HG02885 (cell line): ENCODE results near the gene CRB2.

Experiments
- ATAC-seq: cut with Tn5 transposase; IDR thresholded peaks from one replicate; pipeline ENCODE4 v1.9.1; 2021; ENCODE audit warnings: mild to moderate bottlenecking; ENCODE audit not compliant: unreplicated experiment, poor library complexity

The CRB2 gene

DNA sequence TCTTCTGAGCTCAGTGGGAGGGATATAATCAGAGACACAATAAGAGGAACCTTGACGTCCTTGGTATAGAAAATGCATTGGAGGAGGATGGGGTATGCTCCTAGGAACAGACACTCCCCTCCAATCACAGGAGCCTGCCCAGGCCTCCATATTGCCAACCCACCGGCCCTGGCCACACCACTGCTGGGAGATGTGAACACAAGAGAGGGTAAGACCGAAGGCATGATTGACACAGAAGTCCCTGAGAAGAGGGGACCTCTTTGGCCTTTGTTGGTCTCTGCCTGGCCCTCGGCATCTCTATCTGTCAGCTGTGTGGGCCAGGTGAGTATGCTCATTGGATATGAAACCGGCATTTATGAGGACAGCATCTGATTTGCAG lies 62.0 kb downstream of the CRB2 start:
- no peak for ATAC-seq

DNA sequence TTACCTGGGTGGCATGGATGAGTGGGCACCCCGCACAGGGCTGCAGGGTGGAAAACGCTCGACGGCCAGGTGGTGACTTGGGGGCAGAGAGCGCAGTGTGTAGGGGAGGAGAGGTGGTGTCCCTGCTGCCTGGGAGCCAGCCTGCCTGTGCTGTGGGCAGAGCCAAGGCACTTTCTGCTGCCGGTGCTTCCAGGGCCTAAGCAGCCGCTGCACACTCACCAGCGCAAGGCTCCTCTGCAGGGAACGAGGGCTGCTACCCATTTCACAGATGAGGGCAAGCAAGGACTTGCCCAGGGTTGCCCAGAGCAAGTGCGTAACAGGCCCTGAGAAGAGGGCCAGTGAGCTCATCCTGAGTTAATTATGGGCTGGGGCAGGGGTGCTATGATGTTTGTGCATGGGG lies 62.5 kb downstream of the CRB2 start:
- ATAC-seq, result no peak

DNA sequence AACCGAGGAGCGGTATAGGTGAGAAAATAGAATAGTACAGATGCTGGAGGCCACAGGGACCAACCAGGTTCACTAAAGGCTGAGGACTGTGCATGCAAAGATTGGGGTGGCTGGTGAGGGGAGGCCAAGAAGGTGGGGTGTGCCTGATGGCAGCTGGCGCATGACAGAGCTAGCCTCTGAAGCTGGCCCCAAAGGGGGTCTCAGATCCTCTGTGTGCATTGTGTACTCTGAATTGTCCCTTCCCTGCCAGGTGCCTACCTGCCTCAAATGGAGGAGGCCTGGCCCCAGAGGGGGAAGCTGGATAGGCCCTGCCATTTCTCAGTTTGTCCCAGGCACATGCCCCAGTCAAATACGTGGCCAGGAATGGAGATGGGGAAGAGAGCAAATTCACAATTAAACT lies 63.1 kb downstream of the CRB2 start:
- no peak for ATAC-seq

DNA sequence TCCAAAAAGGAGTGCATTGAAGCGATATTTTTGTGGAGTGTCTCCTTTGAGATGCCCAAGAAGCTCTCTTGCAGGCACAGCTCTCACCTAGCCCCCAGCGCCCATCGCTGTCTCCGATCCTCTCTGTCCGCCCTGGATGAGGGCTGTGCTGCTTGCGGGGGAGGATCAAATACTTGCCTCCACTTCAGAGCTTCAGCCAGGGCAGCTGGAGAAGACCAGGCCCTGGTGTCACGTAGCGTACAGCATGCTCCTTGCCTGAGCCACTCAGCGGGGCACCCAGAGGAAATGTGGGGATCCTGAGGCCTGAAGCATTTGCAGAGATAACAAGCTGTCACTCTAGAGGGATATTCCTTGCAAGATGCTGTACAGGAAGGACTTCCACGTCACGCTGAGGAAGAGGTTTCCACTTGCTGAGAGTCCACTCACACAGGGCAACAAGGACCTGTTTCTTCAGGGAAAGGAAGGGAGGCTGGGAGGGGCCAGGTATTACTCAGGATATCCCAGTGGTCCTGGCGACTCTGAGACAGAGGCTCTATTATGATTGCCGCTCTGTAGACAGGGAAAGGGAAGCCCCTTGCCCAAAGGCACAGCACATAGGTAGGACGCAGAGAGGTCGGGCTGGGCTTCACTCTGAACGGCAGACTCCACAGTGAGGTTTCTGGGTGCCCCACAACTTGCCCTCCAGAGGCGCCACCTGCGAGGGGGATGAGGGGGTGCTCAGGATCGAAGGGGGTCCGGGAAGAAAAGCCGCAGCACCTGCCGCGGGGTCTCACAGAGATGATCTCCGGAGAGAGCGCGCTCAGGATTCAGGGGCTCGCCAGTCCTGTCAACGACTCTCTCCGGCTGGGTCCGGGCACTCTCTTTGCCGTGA lies 64.0 kb downstream of the CRB2 start:
- ATAC-seq, result no peak

DNA sequence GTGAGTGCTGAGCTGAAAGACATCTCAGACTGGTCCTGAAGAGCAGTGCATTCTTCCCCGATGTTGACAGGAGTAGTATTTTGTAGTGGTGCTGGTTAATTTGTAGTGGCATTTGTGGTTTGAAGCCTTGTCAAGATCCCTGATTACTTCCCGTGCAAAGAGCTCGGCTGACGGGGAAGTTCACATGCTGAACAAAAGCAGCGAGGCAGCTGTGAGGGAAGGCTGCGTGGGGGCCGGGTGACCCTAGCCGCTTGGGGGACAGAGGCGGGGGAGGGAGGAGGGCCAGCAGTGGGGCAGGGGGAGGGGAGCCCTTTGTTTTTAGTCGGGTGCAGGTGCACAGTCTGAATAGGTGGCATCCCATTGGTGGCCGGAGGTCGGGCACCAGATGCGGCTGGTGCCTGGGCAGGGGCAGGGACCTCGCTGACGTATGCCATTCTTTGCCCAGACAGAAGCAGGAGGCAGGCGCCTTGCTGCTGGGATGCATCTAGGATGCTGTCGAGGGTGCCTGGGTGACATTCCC lies 64.7 kb downstream of the CRB2 start:
- no peak for ATAC-seq

DNA sequence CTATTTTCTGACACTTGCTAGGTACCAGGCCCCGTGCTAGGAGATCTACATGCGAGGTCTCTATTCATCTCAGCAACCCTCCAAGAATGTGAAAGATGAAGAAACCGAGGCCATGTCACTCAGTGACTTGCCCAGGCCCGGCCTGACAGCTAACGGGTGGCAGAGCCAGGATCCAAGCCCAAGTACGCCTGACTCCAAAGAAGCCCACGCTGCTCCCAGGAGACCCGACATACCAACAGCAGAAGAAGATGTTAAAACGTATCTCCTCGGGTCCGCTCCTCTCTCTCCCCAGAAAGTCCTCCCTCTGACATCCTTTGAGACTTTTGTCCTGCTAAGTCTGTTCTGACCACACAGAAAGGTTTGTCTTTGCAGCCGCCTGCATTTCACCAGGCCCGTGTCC lies 65.2 kb downstream of the CRB2 start:
- ATAC-seq, result no peak

DNA sequence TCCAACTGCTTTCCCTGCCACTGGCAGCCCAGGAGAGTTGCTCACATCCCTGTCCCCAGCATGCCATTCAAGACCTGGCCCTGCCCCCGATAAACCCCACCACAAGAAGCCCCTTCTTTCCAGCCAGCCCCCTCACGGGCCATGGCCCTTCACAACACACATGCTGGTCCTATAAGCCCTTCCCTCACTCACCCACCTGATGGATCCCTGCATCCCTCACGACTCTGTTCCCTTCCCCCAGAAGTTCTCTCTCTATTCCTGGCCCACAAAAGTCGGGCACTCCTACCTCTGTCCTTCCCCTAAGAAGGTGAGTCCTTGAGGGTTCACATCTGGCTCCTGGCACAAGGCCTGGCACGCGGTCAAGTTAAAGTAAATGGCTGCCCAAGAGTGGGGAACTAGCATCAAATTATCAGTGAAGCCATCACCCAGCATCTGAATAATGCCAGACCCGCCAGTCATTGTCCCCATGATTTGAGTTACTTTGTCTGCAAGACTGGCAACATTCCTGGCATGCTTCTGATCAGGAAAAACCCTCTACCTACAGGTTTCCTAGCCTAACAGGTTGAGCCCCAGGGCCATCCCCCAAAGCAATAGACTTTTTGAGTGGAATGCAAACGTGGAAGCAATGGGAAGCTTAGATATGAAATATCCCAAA lies 65.9 kb downstream of the CRB2 start:
- no peak for ATAC-seq

DNA sequence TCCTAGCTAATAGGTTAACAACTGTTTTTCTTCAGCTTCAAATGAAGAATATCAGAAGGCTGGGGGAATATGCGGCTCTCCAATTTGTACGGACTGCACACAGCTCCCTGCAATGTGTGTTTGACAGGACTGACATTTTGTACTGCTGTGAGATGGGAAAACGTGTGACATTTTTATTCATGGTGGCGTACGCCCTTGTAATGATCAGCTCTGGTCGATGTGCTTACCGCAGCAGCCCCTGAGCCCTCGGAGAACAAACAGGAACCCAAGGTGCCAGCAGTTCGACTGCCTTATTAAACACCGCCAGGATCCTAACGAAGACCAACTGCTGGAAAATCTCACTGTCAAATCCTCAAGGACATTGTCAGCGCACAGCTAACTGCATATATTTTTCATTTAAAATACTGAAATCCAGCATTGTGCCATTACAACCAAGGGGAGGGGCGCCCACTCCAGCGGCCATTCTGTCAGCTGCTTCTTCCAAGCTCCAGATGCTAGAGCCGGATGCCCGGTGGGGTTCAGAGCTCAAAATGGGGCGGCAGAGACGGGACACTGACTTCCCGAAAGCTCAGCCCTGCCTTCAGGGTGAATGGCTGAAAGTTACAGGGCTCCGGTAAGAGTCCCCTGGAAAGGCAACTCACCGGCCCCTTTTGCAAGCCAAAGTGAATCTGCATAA lies 66.8 kb downstream of the CRB2 start:
- ATAC-seq, result no peak

DNA sequence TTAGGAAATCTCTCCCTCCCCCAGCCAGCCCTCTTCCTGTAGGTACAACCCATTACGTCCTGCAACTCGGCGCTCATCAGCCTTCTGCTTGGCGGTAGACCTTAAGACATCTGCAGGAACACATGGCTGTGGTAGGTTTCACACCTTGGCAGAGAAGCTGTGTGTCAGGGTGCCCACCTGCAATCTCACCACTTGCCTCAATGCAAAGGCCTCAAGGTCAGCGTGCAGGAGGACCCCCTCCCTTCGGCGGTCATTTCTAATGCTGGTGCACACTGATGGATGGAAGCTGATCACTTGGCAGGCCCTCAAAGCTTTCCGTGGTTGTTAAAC lies 67.3 kb downstream of the CRB2 start:
- no peak for ATAC-seq

DNA sequence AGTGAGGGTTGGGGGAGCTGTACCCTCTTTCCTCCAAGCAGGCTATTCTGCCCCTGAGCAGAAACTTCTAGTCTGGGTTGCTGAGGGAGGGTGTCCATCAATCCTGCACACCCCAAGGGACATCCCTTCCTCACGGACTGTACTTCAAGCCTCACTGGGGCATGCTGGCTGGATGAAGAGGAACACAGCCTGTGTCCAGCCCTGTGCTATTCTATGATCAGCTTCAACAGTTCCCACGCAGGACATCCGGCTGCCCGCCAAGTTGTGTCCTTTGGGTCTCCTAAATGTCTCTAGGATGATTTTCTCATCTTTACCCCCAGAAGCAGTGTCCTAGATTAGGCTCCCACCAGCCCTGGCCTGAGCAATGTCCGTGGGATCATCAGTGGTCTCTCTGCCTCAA lies 68.1 kb downstream of the CRB2 start:
- no peak for ATAC-seq

DNA sequence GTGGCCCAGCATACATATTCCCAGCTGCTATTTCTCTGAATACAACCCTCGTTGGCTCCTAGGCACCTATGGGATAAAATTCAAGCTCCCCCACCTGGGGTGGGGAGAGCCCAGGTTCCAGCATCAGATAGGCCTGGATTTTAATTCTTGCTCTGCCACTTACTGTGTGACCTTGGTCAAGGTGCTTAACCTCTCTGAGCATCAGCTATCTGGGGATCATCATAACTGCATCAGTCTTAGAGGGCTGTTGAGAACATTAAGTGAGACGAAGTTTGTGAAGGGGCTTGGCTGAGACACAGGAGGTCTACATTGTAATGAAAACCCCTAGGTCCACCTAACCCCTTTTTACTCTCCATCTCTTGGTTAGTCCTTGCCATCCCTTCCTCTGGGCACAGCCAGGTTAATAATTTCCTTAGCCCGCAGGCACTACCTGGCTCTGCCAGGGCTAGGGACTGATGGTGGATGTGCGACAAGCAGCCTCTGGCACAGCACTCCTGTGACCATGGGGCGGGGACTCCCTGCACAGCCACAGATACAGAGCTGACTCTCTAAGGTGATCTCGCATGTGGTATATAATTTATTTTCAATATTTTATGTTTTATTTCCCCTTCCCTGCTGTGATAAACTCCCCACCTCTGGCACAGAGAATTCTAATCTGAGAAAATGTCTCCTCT lies 68.7 kb downstream of the CRB2 start:
- no peak for ATAC-seq

DNA sequence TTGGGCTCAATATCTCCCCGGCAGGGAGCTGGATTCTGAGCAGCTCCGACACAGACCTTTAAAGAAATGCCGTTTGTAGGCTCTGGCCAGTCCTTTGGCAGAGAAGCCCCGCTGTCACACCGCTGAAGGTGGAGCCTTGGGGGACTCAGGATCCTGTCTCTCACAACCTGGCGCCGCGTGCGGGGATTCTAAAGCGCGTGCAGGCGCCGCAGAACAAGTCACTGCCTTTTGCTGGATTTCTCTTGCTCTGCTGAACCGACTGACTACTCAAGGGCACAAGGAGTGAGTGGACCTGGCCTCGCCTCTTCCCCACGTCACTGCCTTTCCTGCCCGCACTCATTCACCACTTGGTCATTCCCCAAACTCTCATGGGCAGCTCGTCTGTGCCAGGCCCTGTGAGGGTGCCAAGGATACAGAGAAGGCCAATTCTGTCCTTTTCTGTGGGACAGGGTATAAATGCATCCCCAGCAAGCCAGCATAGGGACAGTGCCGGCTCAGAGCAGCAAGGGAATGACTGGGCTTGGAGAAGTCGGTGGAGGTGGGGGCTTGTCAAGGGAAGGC lies 69.3 kb downstream of the CRB2 start:
- ATAC-seq, result no peak

DNA sequence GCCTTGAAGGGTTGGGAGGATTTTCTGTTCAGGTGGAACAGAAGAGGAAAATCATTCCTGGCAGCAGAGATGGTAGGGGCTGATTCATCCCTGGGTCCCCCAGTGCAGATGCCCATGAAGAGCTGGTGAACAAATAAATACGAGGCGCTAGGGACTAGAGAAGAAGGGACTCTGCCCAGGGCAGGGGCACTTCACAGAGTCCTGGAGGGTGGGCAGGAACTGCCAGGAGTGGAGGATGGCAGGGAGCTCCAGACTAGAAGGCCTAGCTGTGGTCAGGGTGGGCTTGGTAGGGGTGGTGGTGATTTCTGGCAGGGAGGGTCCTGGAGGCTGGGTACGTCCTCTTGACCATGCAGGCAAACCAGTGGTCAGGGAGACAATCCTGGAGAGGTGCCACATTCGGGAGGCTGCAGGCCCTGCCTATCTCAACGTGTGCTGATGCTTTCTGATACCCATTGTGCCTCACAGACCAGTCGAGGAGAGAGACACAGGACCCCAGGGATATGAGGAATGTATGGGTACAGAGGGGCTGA lies 69.9 kb downstream of the CRB2 start:
- no peak for ATAC-seq

DNA sequence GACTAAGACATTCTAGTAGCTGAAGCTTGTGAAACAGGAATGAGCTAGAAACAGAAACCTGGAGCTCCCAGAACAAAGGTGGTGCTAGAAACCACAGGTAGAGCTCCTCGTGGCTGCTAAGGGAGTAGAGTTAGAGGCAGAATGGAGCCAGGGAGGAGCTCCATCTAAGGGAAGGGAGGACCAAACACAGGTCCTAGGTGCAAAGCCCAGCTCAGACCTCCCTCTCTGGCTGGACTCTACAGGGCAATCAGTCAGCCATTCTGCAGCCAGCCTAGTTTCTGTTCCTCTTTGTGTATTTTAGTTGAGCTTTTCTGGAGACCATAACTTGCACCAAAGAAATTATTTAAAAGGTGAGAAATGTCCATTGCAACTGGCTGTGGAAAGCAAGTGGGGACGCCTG lies 70.4 kb downstream of the CRB2 start:
- peak; percentile 75 for ATAC-seq
